ENCODE results near the gene GRIPAP1.

The GRIPAP1 gene

DNA sequence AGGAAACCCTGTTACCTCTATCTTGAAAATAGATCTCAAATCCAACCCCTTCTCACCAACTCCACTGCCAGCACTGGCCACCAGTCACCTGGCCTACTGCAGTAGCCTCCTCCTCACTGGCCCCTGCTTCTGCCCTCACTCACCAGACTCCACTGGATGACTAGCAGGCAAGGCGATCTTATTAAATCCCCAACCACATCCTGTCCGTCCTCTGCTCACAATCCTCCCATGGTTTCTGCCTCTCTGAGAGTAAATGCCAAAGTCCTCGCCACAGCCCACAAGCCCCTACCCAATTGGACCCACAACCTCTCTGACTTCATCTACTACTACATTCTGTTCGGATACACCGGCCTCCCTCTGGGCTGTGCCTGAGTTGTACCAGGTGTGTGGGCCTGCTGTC lies 77.8 kb downstream of the GRIPAP1 start:
- DNase-seq (ENCODE audit: low spot score) = no peak

DNA sequence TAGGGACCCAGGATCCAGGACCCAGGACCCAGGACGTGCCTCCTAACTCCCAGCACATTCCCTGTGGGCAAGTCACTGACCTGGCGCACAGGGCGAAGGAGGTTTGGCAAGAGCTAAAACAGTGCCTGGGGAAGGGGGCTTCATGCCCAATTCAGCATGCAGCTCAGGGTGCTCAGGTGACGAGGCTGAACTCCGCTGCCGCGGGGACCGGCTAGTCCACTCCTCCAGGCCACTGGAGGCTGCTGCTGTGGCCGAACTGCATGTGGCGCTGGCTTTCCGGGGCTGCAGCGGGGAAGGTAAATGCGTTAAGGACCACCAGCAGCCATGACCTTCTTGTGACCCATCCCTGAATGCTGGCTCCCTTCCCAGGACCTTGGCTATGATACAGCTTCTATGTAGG lies 78.3 kb downstream of the GRIPAP1 start:
- DNase-seq (ENCODE audit: low spot score) = no peak

Measured in activated CD4-positive, alpha-beta T cell treated with anti-CD3 and anti-CD28 coated beads, Interleukin-2, Interleukin-4, amounts not matched to agents 100 ng/mL and 50 ng/mL, durations not matched to agents 16 hours and 8 hours (primary cell).